Liver (tissue), 9 donors: ENCODE results near the gene SPTBN4. TPM values are rescaled to one million over a fixed set of nuclear protein-coding genes. Genes with fewer than 3 reads are reported as not detected.

Experiments
- DNase-seq: peaks from one replicate; pipeline ENCODE4 v3.0.0-alpha.2; 2017; ENCODE audit warnings: low spot score
- H3K27ac ChIP-seq, 2 donors: one replicate each; pipeline ENCODE4 v1.7.0; 2013; ENCODE audit warnings: inconsistent platforms in 2 of 2, low read length in 2 of 2, control low read depth in 1 of 2, low read depth in 1 of 2, mild to moderate bottlenecking in 1 of 2
- H3K27me3 ChIP-seq, 4 donors: one replicate each; pipeline versions ENCODE4 v1.6.1 to v1.7.0; 2013; ENCODE audit warnings: low read length in 3 of 4, inconsistent platforms in 1 of 4, mild to moderate bottlenecking in 1 of 4, moderate library complexity in 1 of 4; ENCODE audit not compliant: control insufficient read depth in 4 of 4, insufficient read depth in 4 of 4
- H3K36me3 ChIP-seq, 4 donors: one replicate each; pipeline versions ENCODE4 v1.6.1 to v1.7.0; 2013; ENCODE audit warnings: low read length in 3 of 4, mild to moderate bottlenecking in 3 of 4, low read depth in 1 of 4, moderate library complexity in 1 of 4; ENCODE audit not compliant: control insufficient read depth in 4 of 4, insufficient read depth in 3 of 4
- H3K4me1 ChIP-seq, 4 donors: one replicate each; pipeline versions ENCODE4 v1.6.1 to v1.7.0; 2013; ENCODE audit warnings: low read length in 3 of 4, mild to moderate bottlenecking in 3 of 4, moderate library complexity in 1 of 4; ENCODE audit not compliant: control insufficient read depth in 4 of 4, insufficient read depth in 4 of 4
- H3K4me3 ChIP-seq, 3 donors: one replicate each; pipeline versions ENCODE4 v1.6.1 to v1.7.0; 2013; ENCODE audit warnings: low read length in 3 of 3, control low read depth in 1 of 3, low read depth in 1 of 3, mild to moderate bottlenecking in 1 of 3
- H3K9ac ChIP-seq, 2 donors: one replicate each; pipeline ENCODE4 v1.7.0; 2013; ENCODE audit warnings: low read length in 2 of 2, mild to moderate bottlenecking in 2 of 2, moderate library complexity in 2 of 2, control low read depth in 1 of 2, low read depth in 1 of 2
- H3K9me3 ChIP-seq, 4 donors: one replicate each; pipeline versions ENCODE4 v1.6.1 to v1.7.0; 2013; ENCODE audit warnings: low read length in 3 of 4; ENCODE audit not compliant: control insufficient read depth in 4 of 4
- EGR1 ChIP-seq, 2 donors: IDR thresholded peaks; 2 replicates each; pipeline ENCODE4 v1.6.1; 2016 to 2018; ENCODE audit warnings: antibody characterized with exemption in 2 of 2, low read depth in 2 of 2
- FOXA2 ChIP-seq: IDR thresholded peaks from 2 replicates; pipeline ENCODE4 v1.6.1; 2016; ENCODE audit warnings: antibody characterized with exemption
- HNF4A ChIP-seq, 2 donors: conservative IDR thresholded peaks; 2 replicates each; pipeline ENCODE4 v1.6.1; 2016; ENCODE audit warnings: antibody characterized with exemption in 2 of 2, mild to moderate bottlenecking in 2 of 2
- HNF4G ChIP-seq: IDR thresholded peaks from 2 replicates; pipeline ENCODE4 v1.6.1; 2016; ENCODE audit warnings: antibody characterized with exemption
- NR2F2 ChIP-seq: IDR thresholded peaks from 2 replicates; pipeline ENCODE4 v1.6.1; 2016; ENCODE audit warnings: antibody characterized with exemption
- RAD21 ChIP-seq, 2 donors: IDR thresholded peaks; 2 replicates each; pipeline ENCODE4 v1.6.1; 2016; ENCODE audit warnings: antibody characterized with exemption in 2 of 2, mild to moderate bottlenecking in 2 of 2
- RXRA ChIP-seq, 2 donors: IDR thresholded peaks; 2 replicates each; pipeline ENCODE4 v1.6.1; 2017 to 2018; ENCODE audit warnings: antibody characterized with exemption in 2 of 2, mild to moderate bottlenecking in 1 of 2
- SP1 ChIP-seq: IDR thresholded peaks from 2 replicates; pipeline ENCODE4 v1.6.1; 2018; ENCODE audit warnings: antibody characterized with exemption, mild to moderate bottlenecking
- TAF1 ChIP-seq: conservative IDR thresholded peaks from 2 replicates; pipeline ENCODE4 v1.6.1; 2016; ENCODE audit warnings: antibody characterized with exemption, mild to moderate bottlenecking
- YY1 ChIP-seq: IDR thresholded peaks from 2 replicates; pipeline ENCODE4 v1.6.1; 2016; ENCODE audit warnings: antibody characterized with exemption, mild to moderate bottlenecking
- WGBS: extraction: QIAGEN DNeasy Blood & Tissue Kit; methylation state at CpG from one replicate; pipeline ENCODE4 v1.1.7; 2013; 5-methylcytosine and 5-hydroxymethylcytosine counted together
- polyA plus RNA-seq, 2 donors: library from polyadenylated mRNA; stranded (reverse) in 1 of 2; unstranded in 1 of 2; fragments of 200-250 nt in 1 of 2; fragments of >200 nt in 1 of 2; fragmentation: Nextera tagmentation in 1 of 2; extraction: Ambion mirVana in 1 of 2; gene quantifications; one replicate each; pipeline versions ENCODE4 v1.2.1 to v1.2.3, GENCODE V29; 2013 to 2015
- total RNA-seq, 2 donors: library from RNA; depleted of rRNA; stranded (reverse); fragments of >200 nt; gene quantifications; one replicate each; pipeline ENCODE4 v1.2.3, GENCODE V29; 2014
- TF ChIP-seq, protein P1 (sequence below): IDR thresholded peaks from 2 replicates; pipeline ENCODE4 v1.6.1; 2016; ENCODE audit warnings: antibody characterized with exemption
- TF ChIP-seq, protein P2 (sequence below): IDR thresholded peaks from 2 replicates; pipeline ENCODE4 v1.6.1; 2016; ENCODE audit warnings: antibody characterized with exemption, mild to moderate bottlenecking
- TF ChIP-seq, protein P3 (sequence below): IDR thresholded peaks from 2 replicates; pipeline ENCODE4 v1.6.1; 2016; ENCODE audit warnings: antibody characterized with exemption
- TF ChIP-seq, protein P4 (sequence below): IDR thresholded peaks from 2 replicates; pipeline ENCODE4 v1.6.1; 2016; ENCODE audit warnings: antibody characterized with exemption
- TF ChIP-seq, protein P5 (sequence below): fragments of 150-350 bp; IDR thresholded peaks from 2 replicates; pipeline ENCODE4 v1.5.1; 2017; ENCODE audit warnings: improper control_type of control experiment, low read depth, low read length; ENCODE audit not compliant: missing input control
- donor health status: healthy.
- donor health status: healthy.
- donor health status: healthy.
- donor health status: healthy.
- donor health status: healthy.

Gene SPTBN4
- total and polyA plus RNA-seq, 4 donors, result 0.13 to 1.1 (median 0.62) TPM

DNA sequence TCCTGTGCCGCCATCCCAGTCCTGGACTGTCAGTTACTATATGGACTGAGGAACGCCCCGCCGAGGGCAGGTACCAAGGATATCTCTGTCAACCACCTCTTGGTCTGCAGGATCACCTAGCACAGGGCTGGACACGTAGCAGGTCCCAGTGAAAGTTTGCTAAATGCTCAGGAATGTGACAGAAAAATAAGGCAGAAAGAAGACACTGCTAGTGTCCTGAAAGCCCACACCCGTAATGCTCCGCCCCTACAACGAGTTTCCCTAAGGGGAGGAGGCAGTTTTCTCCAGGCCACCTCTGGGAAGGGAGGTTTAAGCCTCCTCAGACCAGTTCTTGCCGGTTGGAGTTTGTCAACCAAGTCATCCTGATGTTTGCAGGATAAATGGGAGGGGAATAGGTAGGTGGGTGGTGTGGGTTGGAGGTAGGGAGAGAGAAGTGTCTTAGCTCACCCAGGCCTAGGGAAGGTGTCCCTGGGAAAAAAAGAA is 21.0 kb upstream of the SPTBN4 start:
- Histone ChIP-seq H3K27me3 (no peaks in the 10 kb centered on the region), H3K36me3 (peaks cover 10 to 30% (median 18%) of the 10 kb centered on the region in 4 donors), H3K4me3 (no peak overlapping the region), H3K9ac (no peak overlapping the region), H3K9me3 (no peaks in the 10 kb centered on the region), H3K4me1 (peaks cover 0 to 19% (median 13%) of the 10 kb centered on the region in 4 donors), H3K27ac (peak overlapping the region in 1 of 2 donors; percentile 27)
- no peak for DNase-seq
- no peak for TF ChIP-seq YY1
- no peak for TF ChIP-seq TAF1
- 72% methylated on average over 9 of the region's 9 CpGs for WGBS

DNA sequence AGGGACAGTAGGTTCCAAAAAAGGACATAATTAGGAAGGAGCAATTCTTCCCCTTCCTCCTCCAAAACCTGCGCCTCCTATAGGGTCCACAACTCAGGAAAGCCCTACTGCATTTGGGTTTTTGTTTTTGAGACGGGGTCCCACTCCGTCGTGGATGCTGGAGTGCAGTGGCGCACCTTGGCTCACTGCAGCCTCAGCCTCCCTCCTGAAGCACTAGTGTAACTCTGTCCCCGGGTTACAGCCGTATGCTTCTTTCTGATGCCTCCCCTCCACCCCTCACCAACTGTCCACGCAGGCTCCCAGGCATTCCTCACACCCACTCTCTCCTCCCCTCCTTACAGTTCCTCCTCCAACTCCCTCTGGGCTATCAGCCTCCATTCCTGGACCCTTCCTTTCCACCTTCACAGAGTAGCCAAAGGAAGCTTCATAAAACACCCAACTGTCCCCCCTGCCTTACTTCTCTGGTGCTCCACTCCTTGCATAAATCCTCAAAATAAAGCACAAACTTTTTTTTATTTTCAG is 20.5 kb upstream of the SPTBN4 start:
- H3K36me3 ChIP-seq, result peaks cover 11 to 29% (median 18%) of the 10 kb centered on the region in 4 donors
- no peak overlapping the region for H3K9ac ChIP-seq
- H3K27ac ChIP-seq, result no peak overlapping the region
- TF ChIP-seq, protein P1, sequence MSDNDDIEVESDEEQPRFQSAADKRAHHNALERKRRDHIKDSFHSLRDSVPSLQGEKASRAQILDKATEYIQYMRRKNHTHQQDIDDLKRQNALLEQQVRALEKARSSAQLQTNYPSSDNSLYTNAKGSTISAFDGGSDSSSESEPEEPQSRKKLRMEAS, result no peak
- TF ChIP-seq, protein P2, sequence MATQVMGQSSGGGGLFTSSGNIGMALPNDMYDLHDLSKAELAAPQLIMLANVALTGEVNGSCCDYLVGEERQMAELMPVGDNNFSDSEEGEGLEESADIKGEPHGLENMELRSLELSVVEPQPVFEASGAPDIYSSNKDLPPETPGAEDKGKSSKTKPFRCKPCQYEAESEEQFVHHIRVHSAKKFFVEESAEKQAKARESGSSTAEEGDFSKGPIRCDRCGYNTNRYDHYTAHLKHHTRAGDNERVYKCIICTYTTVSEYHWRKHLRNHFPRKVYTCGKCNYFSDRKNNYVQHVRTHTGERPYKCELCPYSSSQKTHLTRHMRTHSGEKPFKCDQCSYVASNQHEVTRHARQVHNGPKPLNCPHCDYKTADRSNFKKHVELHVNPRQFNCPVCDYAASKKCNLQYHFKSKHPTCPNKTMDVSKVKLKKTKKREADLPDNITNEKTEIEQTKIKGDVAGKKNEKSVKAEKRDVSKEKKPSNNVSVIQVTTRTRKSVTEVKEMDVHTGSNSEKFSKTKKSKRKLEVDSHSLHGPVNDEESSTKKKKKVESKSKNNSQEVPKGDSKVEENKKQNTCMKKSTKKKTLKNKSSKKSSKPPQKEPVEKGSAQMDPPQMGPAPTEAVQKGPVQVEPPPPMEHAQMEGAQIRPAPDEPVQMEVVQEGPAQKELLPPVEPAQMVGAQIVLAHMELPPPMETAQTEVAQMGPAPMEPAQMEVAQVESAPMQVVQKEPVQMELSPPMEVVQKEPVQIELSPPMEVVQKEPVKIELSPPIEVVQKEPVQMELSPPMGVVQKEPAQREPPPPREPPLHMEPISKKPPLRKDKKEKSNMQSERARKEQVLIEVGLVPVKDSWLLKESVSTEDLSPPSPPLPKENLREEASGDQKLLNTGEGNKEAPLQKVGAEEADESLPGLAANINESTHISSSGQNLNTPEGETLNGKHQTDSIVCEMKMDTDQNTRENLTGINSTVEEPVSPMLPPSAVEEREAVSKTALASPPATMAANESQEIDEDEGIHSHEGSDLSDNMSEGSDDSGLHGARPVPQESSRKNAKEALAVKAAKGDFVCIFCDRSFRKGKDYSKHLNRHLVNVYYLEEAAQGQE, result no peak
- TF ChIP-seq TAF1 (no peak), HNF4G (no peak), YY1 (no peak), RXRA (IDR thresholded peaks at IDR 0.05) (no peak), SP1 (no peak), HNF4A (conservative IDR thresholded peaks at IDR 0.05) (no peak), FOXA2 (no peak), EGR1 (IDR thresholded peaks at IDR 0.05; ENCODE audit: low read depth in 2 of 2) (no peak), RAD21 (IDR thresholded peaks at IDR 0.05) (no peak), NR2F2 (no peak)
- TF ChIP-seq, protein P3, sequence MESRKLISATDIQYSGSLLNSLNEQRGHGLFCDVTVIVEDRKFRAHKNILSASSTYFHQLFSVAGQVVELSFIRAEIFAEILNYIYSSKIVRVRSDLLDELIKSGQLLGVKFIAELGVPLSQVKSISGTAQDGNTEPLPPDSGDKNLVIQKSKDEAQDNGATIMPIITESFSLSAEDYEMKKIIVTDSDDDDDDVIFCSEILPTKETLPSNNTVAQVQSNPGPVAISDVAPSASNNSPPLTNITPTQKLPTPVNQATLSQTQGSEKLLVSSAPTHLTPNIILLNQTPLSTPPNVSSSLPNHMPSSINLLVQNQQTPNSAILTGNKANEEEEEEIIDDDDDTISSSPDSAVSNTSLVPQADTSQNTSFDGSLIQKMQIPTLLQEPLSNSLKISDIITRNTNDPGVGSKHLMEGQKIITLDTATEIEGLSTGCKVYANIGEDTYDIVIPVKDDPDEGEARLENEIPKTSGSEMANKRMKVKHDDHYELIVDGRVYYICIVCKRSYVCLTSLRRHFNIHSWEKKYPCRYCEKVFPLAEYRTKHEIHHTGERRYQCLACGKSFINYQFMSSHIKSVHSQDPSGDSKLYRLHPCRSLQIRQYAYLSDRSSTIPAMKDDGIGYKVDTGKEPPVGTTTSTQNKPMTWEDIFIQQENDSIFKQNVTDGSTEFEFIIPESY, result no peak
- TF ChIP-seq, protein P4, sequence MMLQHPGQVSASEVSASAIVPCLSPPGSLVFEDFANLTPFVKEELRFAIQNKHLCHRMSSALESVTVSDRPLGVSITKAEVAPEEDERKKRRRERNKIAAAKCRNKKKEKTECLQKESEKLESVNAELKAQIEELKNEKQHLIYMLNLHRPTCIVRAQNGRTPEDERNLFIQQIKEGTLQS, result no peak
- TF ChIP-seq, protein P5, sequence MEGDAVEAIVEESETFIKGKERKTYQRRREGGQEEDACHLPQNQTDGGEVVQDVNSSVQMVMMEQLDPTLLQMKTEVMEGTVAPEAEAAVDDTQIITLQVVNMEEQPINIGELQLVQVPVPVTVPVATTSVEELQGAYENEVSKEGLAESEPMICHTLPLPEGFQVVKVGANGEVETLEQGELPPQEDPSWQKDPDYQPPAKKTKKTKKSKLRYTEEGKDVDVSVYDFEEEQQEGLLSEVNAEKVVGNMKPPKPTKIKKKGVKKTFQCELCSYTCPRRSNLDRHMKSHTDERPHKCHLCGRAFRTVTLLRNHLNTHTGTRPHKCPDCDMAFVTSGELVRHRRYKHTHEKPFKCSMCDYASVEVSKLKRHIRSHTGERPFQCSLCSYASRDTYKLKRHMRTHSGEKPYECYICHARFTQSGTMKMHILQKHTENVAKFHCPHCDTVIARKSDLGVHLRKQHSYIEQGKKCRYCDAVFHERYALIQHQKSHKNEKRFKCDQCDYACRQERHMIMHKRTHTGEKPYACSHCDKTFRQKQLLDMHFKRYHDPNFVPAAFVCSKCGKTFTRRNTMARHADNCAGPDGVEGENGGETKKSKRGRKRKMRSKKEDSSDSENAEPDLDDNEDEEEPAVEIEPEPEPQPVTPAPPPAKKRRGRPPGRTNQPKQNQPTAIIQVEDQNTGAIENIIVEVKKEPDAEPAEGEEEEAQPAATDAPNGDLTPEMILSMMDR, result no peak
- 85% methylated on average over 8 of the region's 8 CpGs for WGBS
- DNase-seq, result no peak
- no peak overlapping the region for H3K4me3 ChIP-seq
- no peaks in the 10 kb centered on the region for H3K27me3 ChIP-seq
- peaks cover 0 to 19% (median 13%) of the 10 kb centered on the region in 4 donors for H3K4me1 ChIP-seq
- no peaks in the 10 kb centered on the region for H3K9me3 ChIP-seq
